GM18873 (cell line): Measurements from ENCODE around the gene CNTNAP2.

Experiments
- ATAC-seq: cut with Tn5 transposase; IDR thresholded peaks from one replicate; pipeline ENCODE4 v1.9.1; 2021; ENCODE audit warnings: mild to moderate bottlenecking, moderate library complexity, moderate number of reproducible peaks; ENCODE audit not compliant: unreplicated experiment, low FRiP score

The CNTNAP2 gene

DNA sequence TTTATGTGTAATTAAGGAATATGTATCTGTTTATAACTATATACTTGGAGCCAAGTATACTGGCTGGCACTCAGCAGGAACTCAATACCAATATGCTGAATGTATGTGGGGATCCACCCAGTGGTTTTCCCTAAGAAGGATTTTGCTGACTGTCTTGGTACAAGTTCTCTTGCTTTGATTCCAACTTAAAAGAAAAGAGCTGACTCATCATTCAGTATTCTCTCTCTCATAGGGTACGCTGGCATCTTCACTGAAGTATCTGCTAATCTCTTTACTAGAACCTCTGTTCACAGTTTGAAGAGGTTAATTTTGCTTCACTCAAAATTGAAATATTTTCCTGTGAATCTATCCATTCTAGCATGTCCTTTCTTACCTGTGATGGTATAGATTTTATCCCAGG, 1044.8 kb downstream of the CNTNAP2 start:
- ATAC-seq = no peak

DNA sequence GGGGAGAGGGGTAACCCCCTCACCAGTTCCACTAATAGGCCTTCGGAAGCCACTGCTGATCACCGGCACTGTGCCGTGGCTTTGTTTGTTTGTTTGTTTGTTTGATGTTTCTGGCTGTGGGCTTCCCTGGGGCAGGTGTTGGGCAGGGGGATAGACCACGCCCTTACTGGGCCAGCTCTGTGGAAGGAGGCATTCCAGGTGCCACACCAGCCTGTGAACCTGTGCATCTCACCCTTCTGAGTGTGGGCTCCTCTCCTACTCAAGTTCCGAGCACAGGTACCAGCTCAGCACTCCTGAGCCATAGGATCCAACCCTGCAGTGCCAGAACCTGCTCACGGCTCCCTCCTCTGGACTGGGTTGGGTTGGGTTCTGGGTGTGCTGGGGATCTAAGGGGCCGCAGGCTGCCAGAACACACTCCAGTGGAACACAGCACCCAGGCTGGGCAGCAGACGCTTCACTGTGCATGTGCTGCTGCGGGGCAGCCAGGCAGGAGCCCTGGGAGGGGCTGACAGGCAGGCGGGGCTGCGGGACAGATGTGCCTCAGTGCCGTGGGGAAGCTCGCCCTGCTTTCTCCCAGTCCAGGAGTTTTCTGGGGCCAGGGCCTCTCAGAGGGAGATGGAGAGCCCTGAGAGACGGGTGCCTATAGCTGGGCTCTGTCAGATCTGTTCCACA, 1053.9 kb downstream of the CNTNAP2 start:
- ATAC-seq = no peak

DNA sequence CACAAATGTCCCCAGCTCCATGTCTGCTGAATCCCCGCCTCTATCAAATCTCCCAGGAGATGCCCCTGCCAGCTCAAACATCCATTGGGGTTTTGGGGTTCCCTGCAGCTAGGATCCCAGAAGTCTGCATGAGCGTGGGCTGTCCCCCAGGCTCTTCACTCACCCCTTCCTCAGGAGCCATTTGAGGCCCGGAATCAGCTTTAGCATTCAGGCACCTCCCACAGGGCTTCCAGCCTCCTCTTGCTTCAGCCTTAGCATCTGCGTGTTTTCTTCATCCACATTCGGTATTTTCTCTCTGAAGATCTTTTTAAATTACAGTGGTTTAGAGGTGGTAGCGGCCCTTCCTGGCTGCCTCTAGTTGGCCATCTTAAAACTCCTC, 1054.4 kb downstream of the CNTNAP2 start:
- ATAC-seq = no peak

DNA sequence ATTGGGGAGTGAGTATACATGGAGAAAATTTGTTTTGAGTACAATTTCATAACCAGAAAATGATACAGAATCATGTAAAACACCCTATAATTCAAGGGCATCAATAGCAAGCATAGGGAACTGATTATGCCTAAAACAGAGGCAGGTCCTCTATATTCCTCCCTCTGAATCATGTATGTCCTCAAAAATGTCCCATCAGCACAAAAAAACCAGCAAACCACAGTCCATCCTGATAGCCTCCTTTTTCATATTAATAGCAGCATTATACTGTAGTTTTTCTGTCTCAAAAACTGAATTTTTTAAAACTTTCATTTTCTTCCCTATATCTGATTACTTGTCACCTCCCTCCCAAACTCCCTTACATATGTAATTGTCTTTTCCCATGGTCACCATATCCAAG, 1057.3 kb downstream of the CNTNAP2 start:
- no peak for ATAC-seq

DNA sequence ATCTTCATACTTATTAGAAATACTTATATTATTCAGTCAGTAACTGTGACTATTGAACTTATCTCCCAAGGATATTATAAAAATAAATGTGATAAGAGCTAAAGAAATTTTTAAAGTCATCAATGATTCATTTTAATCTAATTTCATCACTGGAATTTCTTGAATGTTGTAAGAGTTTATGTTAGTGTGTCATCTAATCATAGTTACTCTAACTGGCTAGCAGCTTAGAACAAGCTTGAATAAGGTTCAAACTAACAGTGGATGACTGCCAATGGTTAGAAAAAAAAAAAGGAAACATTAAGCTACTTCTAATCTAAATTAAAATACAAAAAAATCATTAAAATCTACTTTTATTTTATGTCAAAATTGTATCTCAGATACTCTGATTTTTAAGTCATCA, 1066.3 kb downstream of the CNTNAP2 start:
- ATAC-seq = no peak

DNA sequence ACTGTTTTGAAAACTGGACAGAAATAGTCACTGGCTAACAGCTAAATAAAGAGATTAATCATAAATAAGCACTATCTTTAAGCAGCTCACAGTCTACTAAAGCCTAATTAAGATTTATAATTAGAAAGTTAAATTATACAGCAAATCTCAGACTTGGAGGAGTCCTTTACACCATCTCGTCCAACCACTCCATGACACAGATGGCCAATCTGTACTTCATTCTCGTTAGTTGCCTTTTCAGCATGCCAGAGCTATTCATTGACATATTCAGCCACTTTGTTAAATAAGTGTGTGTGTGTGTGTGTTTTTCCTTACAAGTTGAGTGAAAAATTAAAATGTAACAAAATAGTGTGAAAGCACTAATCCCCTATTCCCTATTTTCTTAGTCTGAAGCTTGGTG, 1066.7 kb downstream of the CNTNAP2 start:
- no peak for ATAC-seq

DNA sequence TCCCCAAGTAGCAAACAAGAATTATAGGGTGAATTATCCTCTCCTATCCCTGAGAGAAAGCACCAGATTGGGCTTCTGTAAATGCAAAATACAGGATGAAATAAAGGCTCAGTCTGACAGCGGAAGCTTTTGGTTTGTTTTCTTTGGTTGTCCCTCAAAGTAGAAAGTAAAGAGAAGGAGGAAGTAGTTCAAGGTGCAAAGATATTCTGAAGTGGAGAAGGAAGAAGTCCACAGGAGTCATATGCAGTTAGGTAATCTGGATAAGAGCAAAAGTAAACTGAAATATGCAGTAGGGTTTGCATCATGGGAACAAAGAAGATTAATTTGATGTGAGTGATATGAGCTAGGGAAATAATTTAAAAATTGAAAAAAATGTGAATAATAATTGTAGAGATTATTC, 1071.9 kb downstream of the CNTNAP2 start:
- no peak for ATAC-seq

DNA sequence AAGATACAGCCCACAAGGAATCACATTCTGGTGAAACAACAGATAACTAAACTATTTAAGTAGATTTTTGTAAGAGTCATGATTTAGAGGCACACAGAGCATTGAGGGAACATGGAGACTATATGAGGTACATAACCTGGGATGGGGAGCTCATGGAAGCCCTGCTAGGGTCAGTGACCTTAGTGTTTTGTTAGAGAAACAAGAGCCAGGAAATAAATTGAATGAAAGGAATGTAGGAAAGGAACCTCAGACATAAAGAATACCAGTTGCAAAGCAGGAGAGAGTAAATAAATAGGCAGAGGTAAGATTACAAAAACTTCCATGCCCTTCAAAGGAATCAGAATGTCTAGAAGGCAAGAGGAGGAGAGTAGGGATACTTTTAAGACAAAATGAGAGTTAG, 1076.9 kb downstream of the CNTNAP2 start:
- ATAC-seq = no peak

DNA sequence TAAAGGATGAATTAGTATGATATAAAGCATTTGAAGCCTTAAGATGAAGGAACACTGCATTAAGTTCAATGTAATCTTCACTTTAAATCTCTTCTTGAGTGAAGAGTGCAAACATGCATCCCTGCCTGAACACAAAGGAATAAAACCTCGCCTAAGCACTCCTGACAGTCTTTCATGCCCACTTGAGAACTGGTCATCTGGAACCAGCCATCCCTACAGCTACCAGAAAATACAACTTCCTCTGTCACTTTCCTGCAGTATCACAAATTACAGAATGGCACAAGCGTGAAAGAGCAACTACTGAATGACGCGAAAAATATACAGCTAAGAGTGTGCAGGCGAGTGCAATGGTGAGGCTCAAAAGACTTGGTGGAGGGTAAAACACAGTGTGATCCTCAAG, 1079.9 kb downstream of the CNTNAP2 start:
- ATAC-seq = no peak

DNA sequence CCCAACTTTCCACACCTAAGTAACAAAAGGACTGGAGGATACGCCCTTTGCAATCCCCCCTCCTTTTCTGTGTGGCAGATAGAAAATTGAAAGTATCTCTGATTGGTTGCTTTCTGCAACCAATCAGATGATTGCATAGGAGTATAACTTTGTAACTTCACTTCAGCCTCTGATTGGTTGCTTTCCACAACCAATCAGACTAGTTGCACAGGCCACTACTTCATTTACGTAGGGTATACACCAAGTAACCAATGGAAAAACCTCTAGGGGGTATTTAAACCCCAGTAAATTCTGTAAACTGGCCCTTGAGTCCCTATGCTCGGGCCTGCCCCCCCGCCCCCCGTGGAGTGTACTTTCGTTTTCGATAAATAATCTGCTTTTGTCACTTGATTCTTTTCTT, 1080.4 kb downstream of the CNTNAP2 start:
- ATAC-seq = no peak

DNA sequence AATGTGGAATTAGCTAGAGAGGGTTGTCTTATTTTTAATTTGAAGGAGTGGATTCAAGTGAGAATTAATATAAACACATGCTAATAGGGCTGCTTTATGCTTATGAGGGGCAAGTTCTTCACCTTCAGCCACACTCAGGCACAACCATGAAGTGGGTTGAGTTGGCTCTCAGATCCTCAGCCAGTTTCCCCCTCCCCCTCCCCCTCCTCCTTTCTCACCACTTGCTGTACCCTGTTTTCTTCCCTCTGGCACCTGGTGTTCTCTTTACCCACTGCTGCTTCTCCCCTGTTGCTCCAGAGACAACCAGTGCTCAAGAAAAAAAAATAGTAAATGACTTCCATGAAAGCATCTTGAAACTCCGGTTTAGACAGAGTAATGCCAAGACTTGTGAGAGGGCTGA, 1083.3 kb downstream of the CNTNAP2 start:
- no peak for ATAC-seq

DNA sequence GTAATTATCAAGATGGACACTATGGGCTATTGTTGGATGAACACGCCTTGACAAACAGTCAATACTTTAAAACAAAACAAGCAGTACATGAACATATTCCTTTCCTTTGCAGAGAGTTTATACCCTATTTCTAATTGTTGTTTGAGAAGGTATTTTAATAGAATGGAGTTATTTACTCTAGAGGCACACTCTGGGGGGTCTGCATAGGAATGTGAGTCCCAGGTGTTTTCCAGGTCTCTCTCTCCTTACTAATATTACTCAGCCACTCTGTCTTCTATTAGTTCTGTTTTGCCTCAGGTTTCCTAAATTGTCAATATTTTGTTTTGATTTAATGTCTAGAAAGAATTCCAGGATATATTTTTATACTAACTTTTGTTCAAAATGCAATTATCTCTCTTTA, 1091.4 kb downstream of the CNTNAP2 start:
- no peak for ATAC-seq

DNA sequence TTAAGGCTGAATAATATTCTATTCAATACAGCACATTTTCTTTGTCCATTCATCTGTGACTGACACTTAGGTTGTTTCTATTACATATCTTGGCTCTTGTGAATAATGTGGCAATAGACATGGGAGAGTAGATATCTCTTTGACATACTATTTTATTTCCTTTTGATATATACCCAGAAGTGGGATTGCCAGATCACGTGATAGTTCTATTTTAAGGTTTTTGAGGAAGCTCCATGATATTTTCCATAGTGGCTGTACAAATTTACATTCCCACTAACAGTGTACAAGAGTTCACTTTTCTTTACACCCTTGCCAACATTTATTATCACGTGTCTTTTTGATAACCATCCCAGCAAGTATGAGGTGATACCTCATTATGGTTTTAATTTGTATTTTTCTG, 1114.7 kb downstream of the CNTNAP2 start:
- ATAC-seq = no peak

DNA sequence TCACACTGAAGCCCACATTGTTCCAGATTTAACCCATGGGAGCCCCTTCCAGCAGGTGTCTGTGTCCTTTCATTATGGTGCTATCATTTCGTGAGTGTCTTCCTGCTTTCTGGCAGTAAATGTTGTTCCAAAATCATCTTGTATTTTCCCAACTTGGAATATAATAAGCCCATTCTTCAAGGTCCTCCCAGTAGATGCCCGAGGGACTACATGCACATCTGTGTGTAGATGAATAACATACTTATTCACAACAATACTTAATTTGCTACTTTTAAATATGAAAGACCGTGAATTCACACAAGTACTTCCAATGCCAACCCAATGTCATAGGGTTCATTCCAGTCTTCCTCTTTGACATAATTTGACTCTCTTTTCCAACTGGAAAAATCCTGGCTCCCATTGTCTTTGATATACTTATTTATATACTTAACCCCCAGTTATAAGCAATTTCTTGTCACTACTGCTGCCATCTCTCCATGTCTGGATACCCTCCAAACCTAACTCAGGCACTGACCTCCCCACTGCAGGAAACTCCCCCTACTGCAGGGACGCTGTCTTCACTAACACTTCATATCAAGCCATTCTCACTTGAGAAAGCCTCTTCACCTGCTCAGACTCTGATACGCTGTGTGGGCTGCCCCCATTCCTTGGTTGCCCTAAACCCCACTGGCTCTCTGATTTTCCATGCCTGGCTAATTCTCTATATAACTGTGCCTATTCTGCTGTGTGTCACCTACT, 1119.2 kb downstream of the CNTNAP2 start:
- ATAC-seq = no peak

DNA sequence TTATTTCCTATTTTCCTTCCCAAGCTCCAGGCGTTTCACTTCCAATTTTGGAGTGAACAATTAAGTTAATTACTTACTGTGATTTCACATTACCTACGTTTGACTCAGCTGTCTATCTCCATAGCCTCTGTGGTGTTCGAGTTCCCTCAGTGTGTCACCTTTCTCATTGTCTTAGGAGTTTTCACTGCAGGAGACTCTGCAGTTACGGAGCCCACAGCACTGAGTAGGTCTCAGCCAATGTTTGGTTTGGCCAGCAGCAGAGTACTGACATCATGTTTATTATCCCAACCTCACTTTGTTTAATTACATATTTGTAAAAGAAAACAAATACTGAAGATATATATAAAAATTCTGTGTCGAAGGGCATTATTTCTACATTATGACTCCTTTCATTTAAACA, 1123.9 kb downstream of the CNTNAP2 start:
- no peak for ATAC-seq

DNA sequence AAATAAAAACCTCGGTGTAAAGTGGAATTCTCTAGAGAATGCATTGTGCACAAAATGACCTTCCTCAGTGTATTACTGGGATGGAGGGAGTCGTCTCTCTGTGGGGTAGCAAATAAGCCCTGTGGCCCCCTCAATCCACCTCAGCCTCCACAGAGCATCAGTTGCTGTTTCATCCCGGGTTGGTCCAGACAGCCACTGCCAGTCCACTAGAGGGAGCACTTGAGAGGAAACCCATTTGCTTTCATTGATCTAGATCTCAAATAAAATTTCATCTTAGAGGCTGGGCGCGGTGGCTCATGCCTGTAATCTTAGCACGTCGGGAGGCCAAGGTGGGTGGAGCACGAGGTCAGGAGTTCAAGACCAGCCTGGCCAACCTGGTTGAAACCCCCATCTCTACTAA, 1128.7 kb downstream of the CNTNAP2 start:
- ATAC-seq = peak; percentile 43

DNA sequence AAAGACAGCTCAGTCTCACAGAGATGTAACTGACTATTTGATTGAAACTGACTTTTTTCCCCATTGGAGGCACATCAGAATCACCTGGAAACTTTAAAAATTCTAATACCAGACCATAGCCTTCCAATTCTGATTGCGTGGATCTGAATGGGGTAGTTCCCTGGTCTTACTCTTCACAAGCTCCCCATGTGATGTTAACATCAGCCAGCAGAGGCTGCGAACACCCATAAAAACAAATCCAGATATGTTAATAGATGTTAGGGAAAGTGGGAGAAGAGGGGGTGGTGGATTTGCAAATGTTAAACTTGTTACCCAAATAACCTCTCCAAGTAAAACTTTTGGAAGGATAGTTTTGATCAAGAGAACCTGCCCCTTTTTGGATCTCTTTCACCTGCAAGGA, 1133.4 kb downstream of the CNTNAP2 start:
- no peak for ATAC-seq

DNA sequence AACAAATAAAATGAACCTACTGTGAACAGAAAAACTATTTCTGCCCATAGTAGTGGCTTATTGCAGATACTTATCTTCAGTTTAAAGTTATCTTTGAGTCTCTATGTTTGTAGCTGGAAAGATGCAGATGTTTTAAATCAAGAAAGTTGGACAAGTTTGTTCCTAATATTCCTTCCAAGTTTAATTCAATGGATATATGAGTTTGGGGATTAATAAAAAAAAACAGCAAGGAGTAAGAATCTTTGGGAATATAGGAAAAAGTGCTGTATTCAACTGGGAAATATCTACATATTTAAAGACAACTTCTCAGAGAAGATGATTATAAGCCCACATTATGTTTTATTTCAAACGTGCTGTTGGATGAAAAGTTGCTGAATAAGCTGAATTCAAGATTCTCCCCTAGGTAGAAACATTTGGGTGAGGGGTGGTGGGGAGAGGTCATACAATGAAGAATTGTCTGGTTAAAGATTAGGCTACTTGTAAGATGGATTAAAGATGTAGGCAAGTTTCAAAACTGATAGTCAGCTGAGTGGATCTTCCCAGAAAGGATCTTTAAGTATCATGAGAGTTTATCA, 1135.2 kb downstream of the CNTNAP2 start:
- ATAC-seq = no peak

DNA sequence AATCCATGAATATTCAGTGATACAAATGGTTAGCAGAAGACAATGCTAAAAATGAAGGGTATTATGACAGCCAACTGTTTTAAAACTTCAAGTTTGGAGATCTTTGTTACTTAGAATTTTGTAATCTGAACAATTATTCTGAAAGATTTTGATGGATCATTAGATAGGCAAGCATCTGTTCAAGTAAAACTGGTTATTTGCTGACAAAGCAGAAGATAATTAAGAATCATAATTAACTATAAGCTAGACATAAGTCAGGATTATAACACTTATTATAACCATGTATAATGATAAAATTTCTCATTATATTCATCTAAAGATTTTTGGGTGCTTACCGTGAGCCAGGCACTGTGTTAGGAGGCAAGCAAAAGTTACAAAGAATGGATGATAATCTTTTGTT, 1145.1 kb downstream of the CNTNAP2 start:
- no peak for ATAC-seq

DNA sequence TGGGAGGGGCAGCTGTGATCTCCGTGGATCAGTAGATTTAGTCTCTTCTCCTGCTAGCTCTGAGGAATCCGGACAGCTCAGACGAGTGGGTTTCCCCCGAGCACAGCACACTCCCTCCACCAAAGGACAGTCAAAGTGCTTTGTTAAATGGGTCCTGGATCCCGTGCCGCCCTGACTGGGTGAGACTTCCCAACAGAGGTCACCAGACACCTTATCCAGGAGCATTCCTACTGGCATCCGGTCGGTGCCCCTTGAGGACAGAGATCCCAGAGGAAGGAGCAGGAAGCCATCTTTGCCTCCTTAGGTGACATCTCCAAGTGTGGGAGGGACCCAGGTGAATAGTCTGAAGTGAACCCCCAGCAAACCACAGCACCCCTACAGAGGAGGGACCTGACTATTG, 1148.9 kb downstream of the CNTNAP2 start:
- no peak for ATAC-seq

DNA sequence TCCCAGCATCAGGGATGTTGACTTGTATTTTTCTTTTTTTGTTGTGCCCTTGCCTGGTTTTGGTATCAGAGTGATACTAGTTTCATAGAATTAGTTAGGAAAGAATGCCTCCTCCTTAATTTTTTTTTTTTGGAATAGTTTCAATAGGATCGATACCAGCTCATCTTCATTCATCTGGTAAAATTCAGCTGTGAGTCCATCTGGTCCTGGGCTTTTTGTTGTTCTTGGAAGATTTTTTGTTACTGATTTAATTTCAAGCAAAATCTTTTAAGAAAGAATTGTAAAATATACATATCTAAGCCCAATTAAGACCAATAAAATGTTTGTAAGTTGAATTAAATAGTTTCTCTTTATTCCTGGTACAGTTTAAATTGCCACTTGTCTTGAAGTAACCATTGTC, 1159.5 kb downstream of the CNTNAP2 start:
- no peak for ATAC-seq

DNA sequence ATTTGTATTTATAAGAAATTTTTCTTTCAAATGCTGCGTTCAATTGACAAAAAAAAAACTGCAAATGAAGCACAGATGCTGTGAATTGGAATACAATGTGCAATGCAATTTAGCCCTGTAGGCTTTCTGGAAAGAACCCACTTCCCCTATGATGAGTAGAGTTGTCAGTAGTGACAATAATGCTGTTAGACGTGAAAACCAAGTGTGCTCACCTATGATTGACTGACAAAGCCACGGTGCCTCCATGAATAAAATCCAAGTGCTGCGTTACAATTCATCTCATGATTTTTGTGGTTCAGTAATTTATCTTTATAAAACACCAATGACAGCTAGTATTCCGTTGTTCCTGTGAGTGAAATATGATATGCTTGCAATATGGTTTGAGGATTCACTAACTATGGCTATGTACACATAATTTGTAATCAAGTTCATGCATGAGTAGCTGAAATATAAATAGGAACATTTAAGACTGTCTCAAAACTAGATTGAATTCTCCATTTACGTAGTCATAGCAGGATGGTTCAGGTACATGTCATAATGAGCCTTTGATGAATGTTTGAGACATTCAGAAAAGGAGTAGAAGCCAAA, 1160.3 kb downstream of the CNTNAP2 start:
- ATAC-seq = no peak
